Measurements from ENCODE around the gene TMEM254.
"Not testable (repeated sequence)": the region's sequence is repeated elsewhere in the genome, so short reads cannot be mapped to it uniquely, and the experiment has no call there.

The TMEM254 gene

DNA sequence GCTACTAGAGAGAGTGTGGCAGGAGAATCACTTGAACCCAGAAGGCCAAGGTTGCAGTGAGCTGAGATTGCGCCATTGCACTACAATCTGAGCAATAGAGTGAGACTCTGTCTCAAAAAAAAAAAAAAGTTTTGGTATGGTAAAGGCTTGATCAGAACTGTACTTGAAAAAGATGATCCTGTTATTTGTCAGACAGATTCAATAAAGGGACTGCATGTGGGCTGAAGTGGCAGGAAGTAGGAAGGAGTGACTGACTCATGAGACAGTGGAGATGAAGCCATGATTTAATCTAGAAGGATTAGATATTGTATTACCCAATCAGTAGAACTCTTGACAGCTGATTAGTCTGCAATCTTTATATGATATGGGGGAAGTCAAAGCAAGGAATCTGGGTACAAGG is 2.7 kb upstream of the TMEM254 start:
- ATAC-seq (peak; percentile 38), DNase-seq (no peak)

DNA sequence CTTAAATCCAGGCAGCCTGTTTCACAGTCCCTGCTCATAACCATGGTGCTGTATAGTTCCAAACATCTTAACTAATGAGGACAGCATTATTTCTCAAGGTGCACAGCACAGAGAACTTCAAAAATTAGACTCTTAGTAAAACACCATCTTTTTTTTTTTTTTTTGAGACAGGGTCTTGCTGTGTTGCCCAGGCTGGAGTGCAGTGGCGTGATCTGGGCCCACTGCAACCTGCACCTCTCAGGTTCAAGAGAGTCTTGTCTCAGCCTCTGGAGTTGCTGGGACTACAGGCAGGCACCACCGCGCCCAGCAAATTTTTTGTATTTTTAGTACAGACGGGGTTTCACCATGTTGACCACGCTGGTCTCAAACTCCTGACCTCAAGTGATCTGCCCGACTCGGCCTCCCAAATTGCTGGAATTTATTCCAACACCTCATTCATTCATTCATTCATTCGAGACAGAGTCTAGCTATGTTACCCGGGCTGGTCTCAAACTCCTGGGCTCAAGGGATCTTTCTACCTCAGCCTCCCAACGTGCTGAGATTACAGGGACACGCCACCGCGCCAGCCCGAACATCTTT is 507 bp upstream of the TMEM254 start:
- DNase-seq, result no peak

DNA sequence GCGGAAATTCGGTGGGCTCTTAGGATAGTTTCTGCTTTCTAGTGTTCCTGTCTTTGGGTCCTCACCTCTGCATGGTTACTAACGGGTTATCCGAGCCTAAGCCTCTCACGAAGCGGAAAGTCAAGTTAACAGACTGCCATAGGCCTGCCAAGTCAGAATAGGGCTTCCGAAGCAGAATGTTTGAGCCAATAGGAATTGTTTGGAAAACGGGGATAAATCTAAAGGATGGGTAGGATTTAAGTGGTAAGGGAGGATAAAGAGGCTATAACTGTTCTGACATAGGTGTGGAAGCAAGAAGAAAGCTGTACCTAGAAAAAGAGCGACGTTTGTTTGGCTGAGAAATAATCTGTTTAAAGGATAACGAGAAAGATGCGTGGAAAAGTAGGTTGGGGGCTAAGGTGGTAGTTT is 851 bp downstream of the TMEM254 start:
- ATAC-seq (no peak), DNase-seq (no peak)

More for the DNA sequence above, 507 bp upstream of the TMEM254 start:
- no peak for ATAC-seq

DNA sequence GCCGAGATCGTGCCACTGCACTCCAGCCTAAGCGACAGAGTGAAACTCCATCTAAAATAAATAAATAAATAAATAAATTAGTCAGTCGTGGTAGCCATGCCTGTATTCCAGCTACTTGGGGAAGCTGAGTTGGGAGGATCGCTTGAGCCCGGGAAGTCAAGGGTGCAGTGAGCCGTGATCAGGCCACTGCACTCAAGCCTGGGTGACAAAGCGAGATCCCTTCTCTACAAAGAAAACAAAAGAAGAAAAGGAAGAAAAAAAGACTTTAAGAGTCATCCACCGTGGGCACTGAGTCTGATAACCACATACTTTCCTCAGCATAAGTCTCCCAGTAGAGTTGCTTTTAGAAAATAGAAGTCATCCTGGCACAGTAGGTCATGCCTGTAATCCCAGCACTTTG is 2.6 kb downstream of the TMEM254 start:
- ATAC-seq, result no peak
- no peak for DNase-seq

DNA sequence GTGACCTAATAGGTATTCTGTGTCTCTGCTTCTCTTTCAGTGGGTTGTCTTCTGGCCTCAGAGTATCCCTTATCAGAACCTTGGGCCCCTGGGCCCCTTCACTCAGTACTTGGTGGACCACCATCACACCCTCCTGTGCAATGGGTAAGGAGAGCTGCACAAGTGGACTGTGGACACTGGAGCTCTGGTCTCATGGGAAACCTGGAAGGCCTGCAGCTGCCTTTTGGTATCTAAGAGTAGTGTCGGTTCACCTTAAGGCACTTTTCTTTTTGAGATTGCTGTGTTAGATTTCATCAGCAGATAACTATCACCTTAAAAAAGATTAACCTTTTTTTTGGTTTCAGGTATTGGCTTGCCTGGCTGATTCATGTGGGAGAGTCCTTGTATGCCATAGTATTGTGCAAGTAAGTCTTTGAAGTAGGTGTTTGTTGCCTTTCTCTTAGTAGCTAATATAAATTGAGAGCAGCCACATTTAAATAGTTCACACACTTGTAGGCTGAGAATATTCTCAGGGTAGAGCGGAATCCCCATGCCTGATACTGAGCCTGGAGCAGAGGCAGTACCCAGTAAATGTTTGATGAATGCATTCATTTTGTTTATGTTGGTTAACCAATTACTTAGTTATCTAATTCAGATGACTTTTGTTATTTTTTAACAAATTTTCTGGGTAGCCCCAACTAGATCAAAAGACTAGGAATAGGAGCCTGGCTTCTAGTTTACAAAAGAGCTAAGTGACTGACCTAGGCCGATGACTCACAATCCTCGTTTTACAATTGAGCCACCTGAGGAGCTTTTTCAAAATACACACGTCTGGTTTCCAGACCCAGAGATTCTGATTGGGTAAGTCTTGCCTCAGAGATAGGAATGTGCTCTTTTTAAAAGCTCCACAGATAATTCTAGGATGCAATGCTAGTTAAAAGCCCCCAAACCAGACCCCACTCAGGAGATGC is 3.6 kb downstream of the TMEM254 start:
- no peak for ATAC-seq
- no peak for DNase-seq

DNA sequence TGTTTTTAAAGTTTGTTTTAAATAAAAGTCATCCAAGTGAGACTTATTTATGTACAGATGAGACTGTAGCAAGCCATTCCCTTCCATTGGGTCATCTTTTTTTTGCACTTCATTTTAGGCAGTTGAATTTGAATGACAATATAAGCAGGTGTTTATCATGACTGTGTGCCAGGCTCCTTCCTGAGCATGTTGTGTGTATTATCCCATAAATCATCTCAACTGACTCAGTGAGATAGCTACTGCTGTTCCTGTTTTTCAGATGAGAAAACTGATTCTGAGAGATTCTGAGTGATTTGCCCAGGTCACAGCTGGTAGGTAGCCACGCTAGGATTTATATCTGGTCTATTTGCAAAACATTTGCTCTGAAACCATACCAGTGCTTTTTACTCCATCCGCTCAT is 11.7 kb downstream of the TMEM254 start:
- DNase-seq (no peak), ATAC-seq (no peak)

DNA sequence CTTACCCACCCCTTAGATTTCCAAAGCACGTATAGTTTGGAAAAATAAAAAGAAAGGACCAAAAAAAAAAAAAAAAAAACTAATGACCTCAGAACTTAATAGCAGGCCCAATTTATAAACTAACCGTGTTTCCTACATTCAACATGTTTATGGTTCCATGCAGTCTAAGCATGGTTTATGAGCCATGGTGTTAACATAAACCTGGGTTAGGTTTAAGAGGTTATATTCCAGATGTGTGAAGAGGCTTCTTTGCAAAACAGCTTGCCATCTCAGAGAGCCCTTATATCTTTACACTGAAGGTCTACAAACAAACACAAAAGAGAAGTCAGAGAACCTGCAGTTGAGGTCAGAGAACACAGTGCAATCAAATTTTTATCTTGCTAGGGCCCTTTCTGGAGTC is 15.8 kb downstream of the TMEM254 start:
- DNase-seq, result no peak
- ATAC-seq, result no peak

DNA sequence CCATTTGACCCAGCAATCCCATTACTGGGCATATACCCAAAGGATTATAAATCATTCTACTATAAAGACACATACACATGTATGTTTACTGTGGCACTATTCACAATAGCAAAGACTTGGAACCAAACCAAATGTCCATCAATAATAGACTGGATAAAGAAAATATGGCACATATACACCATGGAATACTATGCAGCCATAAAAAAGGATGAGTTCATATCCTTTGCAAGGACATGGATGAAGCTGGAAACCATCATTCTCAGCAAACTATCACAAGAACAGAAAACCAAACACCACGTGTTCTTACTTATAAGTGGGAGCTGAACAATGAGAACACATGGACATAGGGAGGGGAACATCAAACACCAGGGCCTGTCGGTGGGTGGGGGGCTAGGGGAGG is 19.8 kb downstream of the TMEM254 start:
- DNase-seq, ATAC-seq: not testable (repeated sequence)

DNA sequence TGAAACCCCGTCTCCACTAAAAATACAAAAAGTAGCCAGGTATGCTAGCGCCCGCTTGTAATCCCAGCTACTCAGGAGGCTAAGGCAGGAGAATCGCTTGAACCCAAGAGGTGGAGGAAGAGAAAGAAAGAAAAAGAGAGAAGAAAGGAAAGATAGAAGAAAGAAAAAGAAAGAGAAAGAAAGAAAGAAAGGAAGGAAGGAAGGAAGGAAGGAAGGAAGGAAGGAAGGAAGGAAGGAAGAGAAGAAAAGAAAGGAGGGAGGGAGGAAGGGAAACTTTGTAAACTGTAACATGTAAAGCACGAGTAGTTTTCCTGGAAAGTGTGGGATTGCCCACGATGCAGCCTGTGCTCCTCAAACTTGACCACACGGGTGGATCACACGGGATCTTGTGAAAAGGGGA is 20.8 kb downstream of the TMEM254 start:
- ATAC-seq, DNase-seq: not testable (repeated sequence)

DNA sequence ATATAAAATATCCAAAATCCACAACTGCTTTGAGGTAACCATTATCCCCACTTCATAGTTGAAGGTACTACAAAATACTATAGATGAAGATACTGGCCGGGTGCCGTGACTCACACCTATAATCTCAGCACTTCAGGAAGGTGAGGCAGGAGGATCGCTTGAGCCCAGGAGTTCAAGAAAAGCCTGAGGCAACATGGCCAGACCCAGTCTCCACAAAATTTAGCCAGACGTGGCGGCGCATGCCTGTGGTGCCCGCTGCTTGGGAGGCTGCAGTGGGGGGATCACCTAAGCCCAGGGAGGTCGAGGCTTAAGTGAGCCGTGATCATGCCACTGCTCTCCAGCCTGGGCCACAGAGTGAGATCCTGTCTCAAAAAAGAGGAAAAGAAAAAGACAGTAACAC is 21.7 kb downstream of the TMEM254 start:
- ATAC-seq, result no peak
- no peak for DNase-seq

DNA sequence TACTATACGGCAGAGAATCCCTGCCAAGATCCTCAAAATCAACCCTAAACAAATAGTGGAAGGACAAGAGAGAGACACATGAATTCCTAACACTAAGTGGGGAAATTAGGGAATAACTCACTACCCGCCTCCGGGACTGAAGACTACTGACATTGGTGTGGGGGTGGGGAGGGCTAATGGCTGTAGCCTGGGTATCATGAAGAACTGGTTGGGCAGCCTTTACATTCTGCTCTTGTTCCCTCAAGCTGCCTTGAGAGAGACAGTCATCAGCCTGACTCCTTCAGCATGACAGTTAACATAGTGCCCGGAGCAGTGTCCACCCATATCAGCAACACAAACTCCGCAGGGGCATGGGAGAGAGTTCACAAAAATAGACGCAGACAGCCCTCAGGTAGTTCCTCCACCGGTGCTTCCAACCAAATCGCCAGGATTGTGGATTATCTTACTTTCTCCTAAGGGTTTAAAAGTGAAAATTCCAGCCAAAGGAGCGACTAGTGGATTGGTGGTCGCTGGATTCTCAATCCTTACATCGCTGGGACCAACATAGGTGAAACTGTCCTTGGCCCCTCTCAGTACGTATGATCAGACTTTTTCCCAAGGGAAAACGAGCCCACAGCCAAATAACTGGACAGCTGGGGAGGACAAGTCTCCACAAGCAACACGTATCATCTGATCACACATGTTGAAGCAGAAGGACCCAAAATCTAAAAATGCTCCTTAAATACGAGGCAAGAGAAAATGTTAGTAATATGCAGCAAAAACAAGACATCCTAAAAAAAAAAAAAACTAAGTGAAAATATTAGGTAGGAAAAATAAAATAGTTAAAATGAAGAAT is 22.6 kb downstream of the TMEM254 start:
- DNase-seq, result no peak
- ATAC-seq, result no peak

DNA sequence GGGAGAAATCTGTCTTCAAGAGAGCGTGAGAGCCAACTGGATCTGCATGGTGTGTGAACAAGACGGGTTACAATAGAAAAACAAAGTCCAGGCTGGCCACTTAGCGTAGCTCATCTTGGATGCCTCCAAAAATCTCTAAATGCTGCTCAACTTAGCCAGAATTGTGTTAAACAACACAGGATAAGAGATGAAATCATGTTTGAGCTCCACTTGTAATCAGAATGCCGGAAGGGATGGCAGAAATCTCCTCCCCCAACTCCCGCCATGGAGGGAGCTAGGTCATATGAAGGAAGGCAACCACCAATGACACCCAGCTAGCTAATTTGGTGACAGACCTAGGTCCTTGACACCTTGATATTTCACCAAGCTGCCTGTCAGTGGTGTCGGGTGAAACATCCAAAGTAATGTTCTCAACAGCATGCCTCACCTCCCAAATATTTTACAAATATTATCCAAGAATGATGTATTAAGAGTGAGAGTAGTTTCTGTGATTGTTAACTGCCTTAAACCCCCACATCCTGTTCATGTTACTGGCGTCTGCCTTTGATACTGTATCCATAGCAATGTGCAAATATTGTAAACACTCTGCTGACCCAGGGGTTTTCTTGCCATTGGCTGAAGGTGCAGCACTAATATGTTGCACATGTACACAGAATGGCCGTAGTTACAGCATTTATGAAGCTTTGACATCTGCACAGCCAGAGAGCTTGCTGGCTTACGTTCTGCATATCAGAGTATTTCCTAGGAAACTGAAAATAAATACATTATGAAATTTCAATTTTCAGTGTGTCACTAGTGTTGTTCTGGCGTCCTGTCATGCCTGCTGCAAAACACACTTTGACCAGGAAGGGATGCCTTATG is 25.8 kb downstream of the TMEM254 start:
- no peak for DNase-seq
- no peak for ATAC-seq

DNA sequence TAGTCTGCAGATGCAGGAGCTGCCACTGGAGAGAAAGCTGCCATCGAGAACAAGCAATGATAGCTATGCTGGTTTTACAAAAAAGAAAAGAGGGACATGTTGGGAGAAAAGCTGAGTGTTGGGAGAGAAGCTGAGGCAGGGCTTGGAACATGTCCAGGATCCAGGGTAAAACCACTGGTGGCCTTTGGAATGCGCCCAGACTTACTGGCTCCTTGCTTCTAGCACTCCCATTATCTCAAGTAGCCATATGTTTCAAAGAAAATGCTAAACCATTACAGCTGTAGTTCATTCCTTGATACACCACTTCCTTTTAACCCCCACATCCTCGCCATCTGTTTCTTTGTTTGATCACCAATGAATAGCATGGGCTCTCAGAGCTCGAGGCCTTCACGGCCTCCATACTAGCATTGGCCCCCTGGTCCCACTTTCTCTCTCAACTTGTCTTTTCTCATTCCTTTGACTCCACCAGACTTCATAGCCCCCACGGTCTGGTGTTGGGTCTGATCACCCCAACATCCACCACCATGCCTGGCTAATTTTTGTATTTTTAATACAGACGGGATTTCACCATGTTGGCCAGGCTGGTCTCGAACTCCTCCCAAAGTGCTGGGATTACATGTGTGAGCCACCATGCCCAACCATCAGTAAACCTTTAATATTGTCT is 30.2 kb downstream of the TMEM254 start:
- DNase-seq (no peak), ATAC-seq (no peak)

DNA sequence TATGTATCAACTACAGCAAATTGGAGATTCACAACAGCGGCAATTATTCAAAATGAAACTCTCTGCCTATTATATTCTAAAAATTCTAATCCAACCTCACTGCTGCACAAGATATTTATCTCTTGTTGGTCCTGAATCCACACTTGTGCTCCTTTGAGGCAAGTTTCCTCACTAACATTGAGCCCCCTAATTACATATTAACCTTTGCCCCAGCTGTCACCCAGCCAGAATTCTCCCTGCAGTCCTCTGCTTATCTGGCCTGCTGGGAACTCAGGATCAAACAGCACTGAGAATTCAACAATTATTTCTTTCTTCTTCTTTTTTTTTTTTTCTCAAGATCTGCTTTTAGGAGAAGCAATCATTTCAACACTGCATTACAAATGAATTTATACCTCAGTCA is 32.5 kb downstream of the TMEM254 start:
- no peak for ATAC-seq
- no peak for DNase-seq

DNA sequence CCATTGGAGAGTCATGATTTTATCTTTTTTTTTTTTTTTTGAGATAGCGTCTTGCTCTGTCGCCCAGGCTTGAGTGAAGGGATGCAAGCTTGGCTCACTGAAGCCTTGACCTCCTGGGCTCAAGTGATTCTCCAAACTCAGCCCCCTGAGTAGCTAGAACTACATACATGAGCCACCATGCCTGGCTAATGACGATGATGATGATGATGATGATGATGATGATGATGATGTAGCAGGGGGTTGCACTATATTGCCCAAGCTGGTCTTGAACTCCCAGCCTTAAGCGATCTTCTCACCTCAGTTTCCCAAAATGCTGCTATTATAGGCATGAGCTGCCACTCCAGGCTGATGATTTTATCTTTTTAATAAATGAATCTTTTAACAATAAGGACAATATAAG is 40.2 kb downstream of the TMEM254 start:
- no peak for DNase-seq
- no peak for ATAC-seq

DNA sequence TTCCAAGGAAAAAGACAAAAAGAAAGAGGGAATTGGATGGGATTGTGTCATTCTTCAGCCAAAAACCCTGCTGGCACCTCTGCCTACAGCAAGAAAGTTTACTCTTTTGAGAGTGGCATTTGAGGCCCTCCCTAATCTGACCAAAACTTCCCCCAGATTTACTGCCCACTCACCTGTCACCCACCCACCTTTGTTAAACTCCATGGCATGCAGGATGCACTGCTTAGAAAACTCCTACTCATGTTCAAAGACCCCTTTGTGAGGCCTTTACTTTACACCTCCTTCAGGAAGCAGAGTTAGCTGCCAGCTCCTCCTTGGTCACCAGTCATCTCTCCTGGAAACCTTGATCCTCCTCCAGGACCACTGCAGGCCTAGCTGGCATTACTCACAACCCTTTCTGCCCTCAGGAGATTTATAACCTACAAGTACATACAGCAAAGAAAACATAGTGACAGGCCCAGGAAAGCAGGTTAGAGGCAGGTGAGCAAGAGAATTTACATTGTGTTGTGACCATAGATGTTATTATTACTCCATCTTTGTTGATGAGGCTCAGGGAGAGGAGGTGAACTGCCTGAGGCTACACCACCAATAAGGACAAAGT is 43.7 kb downstream of the TMEM254 start:
- DNase-seq (no peak), ATAC-seq (no peak)

DNA sequence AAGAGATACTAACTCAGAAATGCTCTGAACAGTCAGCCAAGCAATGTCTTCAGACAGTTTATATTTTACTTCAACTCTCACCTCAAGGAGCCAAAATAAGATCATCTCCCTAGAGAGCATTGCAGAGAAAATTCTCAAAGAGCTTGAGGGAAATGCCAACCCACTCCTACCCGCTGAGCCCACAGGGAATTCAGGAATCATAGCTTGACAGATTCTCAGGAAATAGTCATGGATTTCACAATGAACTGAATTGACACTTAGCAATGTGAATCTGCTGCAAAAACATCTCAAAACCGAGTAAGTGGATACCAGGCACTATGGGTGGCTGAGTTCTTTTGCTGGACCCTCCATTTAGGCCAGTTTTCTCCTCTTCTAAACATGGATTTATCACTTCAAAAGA is 44.3 kb downstream of the TMEM254 start:
- ATAC-seq (no peak), DNase-seq (no peak)

DNA sequence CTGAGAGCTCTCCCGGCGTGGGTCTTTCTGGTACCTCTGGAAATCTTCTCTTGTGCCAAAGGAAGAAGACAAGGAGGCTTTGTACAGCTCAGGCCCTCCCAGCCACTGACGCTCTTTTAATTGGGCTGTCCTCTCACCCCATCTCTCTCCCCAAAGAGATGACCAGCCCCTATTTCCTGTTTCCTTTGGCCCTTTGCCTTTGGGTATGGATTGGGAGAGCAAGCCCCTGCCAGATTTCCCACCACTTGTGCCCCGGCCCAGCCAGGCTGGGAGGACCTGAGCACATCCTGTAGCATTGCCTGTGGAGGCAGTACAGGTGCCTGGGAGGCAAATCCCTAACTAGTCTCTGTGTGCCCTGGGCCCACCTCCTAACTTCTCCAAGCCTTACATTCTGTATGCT is 48.4 kb downstream of the TMEM254 start:
- no peak for DNase-seq
- no peak for ATAC-seq

DNA sequence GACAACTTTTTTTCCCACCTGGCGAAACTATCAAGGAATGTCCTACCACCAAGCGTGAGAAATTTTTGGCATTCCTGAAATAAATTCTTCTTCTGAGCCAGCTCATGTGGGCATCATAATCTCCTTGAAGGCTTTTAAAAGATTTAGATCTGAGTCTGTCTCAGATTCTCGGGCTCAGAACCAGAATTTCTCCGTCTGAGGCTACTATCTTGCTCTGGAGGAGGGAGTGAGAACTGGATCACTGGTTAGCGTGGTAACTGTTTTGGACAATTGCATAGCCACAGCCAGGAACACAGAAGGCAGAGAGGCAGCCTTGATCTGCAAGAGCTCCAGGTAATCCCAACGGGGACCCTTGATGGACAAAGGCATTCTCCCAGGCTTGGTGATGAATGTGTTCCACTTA is 53.0 kb downstream of the TMEM254 start:
- no peak for ATAC-seq
- no peak for DNase-seq

DNA sequence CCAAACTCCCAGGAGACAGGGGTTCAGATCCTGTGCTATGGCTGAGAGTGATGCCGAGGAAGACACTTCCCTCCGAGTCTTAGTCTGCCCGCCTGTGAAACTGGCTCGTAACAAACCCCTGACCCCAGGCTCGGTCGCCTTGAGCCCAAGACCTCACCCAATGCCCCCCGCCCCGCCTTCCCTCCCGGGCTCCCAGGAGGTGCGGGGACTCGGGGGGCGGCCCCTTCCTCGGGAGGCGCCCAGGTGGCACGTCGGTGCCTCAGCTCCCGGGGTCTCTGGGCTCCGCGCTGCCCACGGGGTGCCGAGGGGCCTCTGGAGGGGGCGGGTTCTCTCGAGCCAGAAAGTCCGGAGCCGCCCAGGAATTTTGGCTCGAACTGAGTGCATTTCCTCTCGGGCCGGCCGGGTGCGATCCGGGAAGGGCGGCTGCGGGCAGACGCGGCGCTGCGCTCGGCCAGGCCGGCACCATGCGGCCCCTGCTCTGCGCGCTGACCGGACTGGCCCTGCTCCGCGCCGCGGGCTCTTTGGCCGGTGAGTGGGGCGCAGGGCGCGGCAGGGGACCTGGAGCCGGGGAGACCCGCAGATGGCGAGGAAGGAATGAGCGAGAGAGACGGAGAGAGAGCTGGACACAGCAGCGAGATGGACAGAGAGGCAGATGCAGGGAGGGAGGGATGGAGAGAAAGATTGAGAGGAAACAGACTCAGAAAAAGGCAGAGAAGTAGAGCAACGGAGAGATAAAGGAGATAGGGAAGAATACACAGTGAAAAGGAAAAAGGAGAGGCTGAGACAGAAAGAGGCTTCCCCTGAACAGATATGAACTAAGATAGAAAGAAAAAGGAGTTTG is 54.1 kb downstream of the TMEM254 start, which contains the start of gene PLAC9:
Gene PLAC9 (plus strand): TSS at position 432 of the 841 bp plus-strand sequence. CDS start 33 bp downstream, at position 465.
- DNase-seq (no peak), ATAC-seq (no peak)
